Erythroblast (primary cell): ENCODE data around the gene RNASET2.

Experiments used
- GATA1 ChIP-seq: IDR thresholded peaks from 2 replicates; pipeline ENCODE4 v1.6.1; 2011; ENCODE audit warnings: low read depth, mild to moderate bottlenecking, control low read depth, low read length, moderate library complexity
- POLR2A ChIP-seq: IDR thresholded peaks from 2 replicates; pipeline ENCODE4 v1.6.1; 2011; ENCODE audit warnings: mild to moderate bottlenecking, low read length

DNA sequence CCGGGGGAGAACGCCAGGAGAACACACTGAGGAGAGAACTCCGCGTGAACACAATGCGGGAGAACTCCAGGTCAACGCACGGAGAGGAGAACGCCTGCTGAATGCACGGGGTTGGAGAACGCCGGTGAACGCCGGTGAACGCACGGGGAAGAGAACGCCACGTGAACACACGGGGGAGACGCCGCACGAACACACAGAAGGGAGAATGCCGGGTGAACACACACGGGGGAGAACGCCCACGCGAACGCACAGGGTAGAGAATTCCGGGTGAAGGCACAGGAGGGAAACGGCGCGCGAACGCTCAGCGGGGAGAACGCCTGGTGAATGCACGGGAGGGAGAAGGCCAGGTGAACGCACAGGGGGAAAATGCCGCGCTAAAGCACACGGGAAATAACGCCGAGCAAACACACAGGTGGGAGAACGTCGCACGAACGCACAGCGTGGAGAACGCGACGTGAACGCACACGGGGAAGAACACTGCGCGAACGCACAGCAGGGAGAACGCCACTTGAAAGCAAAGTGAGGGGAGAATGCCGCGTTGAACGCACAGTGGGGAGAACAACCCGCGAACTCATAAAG, 56.1 kb downstream of the RNASET2 start:
- TF ChIP-seq POLR2A (no peak), GATA1 (no peak)
